ENCODE measurements around the gene CNIH3. TPM values are rescaled to one million over a fixed set of nuclear protein-coding genes. Genes with fewer than 3 reads are reported as not detected.
A peak's percentile ranks its signal among the peaks of the same experiment; 100 is the strongest.

Gene CNIH3
- total and polyA plus RNA-seq, 10 of the 15 experiments (the other 5 are each of a cell fraction or from before 2014, with no cell fraction given) = 0.77 to 5.8 (median 1.8) TPM

GRCh38 chr1:224783006-224783651 lies 167.0 kb downstream of the CNIH3 start:
- ATAC-seq = peak; percentile 71
- ChIA-PET RAD21 (ENCODE audit: unreplicated experiment) (interaction anchor here (1.1 to 6.0 kb wide), 7 partner anchors 37 to 139 kb away, joined by 3 to 78 read pairs (median 3); no protein-coding TSS in a partner anchor), POLR2A (interaction anchor here (1.0 to 4.6 kb wide), 3 partner anchors 39 to 51 kb away, joined by 3 to 22 read pairs (median 3); no protein-coding TSS in a partner anchor), SMC1A (ENCODE audit: uncharacterized antibody, unreplicated experiment) (interaction anchor here (0.9 to 8.4 kb wide), 11 partner anchors 8 to 68 kb away, joined by 3 to 125 read pairs (median 5); no protein-coding TSS in a partner anchor), CTCF (interaction anchor here (0.9 to 3.4 kb wide), 5 partner anchors 36 to 82 kb away, joined by 3 to 15 read pairs (median 4); no protein-coding TSS in a partner anchor)
- Histone ChIP-seq H3K4me2 (ENCODE audit: control insufficient read depth, insufficient read depth) (peak overlapping the region; percentile 53), H4K20me1 (ENCODE audit: control insufficient read depth, insufficient read depth) (no peaks in the 10 kb centered on the region), H3K27ac (ENCODE audit: control insufficient read depth, insufficient read depth) (peak overlapping the region; percentile 55), H2AFZ (ENCODE audit: control insufficient read depth, low read depth, low read length) (peak overlapping the region; percentile 2), H3K9ac (ENCODE audit: control insufficient read depth, insufficient read depth, low read length) (no peak overlapping the region), H3K4me3 (no peak overlapping the region), H3K79me2 (ENCODE audit: control insufficient read depth, insufficient read depth, low read length) (no peaks in the 10 kb centered on the region), H3K36me3 (ENCODE audit: control insufficient read depth in 2 of 2, insufficient read depth in 2 of 2, low read length in 1 of 2) (no peaks in the 10 kb centered on the region), H3K4me1 (ENCODE audit: control insufficient read depth, insufficient read depth, low read length) (peaks cover 25% of the 10 kb centered on the region), H3K27me3 (replicated peaks in 1 of 2; ENCODE audit: control insufficient read depth in 2 of 2, insufficient read depth in 2 of 2, low read length in 1 of 2) (no peaks in the 10 kb centered on the region), H3K9me3 (replicated peaks; ENCODE audit: control insufficient read depth, insufficient read depth, low read length) (peaks cover 8% of the 10 kb centered on the region; the same call in 2 of the 3 replicates)
- peak; percentile 72 for DNase-seq (ENCODE audit: low read depth, low spot score)
- WGBS (ENCODE audit: insufficient coverage, insufficient replicate concordance, low lambda C conversion rate, missing lambda C conversion rate) = 55% methylated on average over 5 of the region's 5 CpGs
- no TSS peak for BruUV-seq (replicated peaks)
- intact Hi-C loops (cut with micrococcal nuclease; ENCODE audit: unreplicated experiment) (loop anchor here (1.0 to 5.0 kb wide), 3 partner anchors 36 to 69 kb away; no protein-coding TSS in a partner anchor), in situ Hi-C loops (cut with MboI) (no loop called here)
- no peak for FAIRE-seq
- TF ChIP-seq BHLHE40 (IDR thresholded peaks at IDR 0.05; ENCODE audit: borderline replicate concordance in 1 of 2, low read depth in 2 of 2, low read length in 1 of 2) (peak; percentile 13 to 54; a peak in 1 of 4 replicates), MAX (IDR thresholded peaks at IDR 0.05; ENCODE audit: low read depth, low read length) (no peak), ZBED1 (IDR thresholded peaks at IDR 0.05; ENCODE audit: borderline replicate concordance) (0 out of 2 replicates have a peak, but pooled peaks have one; percentile 31), SMC3 (IDR thresholded peaks at IDR 0.05; ENCODE audit: borderline replicate concordance, low read length) (no peak), BCL11A (IDR thresholded peaks at IDR 0.05; ENCODE audit: low read depth, low read length) (no peak), E2F8 (IDR thresholded peaks at IDR 0.05; ENCODE audit: low read depth, partially characterized antibody) (peak; percentile 25), RCOR1 (conservative IDR thresholded peaks at IDR 0.05; ENCODE audit: low read depth, low read length) (no peak), EED (IDR thresholded peaks at IDR 0.05; ENCODE audit: low read depth) (peak; percentile 90), FOXM1 (IDR thresholded peaks at IDR 0.05; ENCODE audit: low read depth, low read length) (0 out of 2 replicates have a peak, but pooled peaks have one; percentile 21), NBN (IDR thresholded peaks at IDR 0.05) (peak; percentile 72; the same call in 1 of the 2 replicates), RELB (IDR thresholded peaks at IDR 0.05; ENCODE audit: low read depth) (peak; percentile 88), IKZF1 (conservative IDR thresholded peaks at IDR 0.05) (peak; percentile 90), TCF7 (IDR thresholded peaks at IDR 0.05; ENCODE audit: borderline replicate concordance) (no peak), GATAD2B (conservative IDR thresholded peaks at IDR 0.05; ENCODE audit: low read depth) (0 out of 2 replicates have a peak, but pooled peaks have one; percentile 43), TCF3 (IDR thresholded peaks at IDR 0.05; ENCODE audit: borderline replicate concordance, insufficient read depth, low read depth, low read length) (0 out of 2 replicates have a peak, but pooled peaks have one; percentile 69), RAD51 (IDR thresholded peaks at IDR 0.05) (peak; percentile 50; the same call in 1 of the 2 replicates), MEF2B (IDR thresholded peaks at IDR 0.05; ENCODE audit: partially characterized antibody, poor library complexity, severe bottlenecking) (peak; percentile 28), CBFB (IDR thresholded peaks at IDR 0.05; ENCODE audit: low read depth) (0 out of 2 replicates have a peak, but pooled peaks have one; percentile 29), EP300 (IDR thresholded peaks at IDR 0.05; ENCODE audit: borderline replicate concordance in 1 of 2, control insufficient read depth in 1 of 2, low read depth in 2 of 2, low read length in 2 of 2) (peak; percentile 47 to 60; a peak in 2 of 4 replicates)

Measured in GM12878 (cell line).